Activated T-cell treated with anti-CD3 and anti-CD28 coated beads for 48 hours (primary cell): ENCODE measurements around the gene ZNF573.

ENCODE experiments used
- DNase-seq: peaks from one replicate; pipeline ENCODE4 v3.0.0-alpha.2; 2020; ENCODE audit warnings: low read depth

Gene ZNF573

DNA sequence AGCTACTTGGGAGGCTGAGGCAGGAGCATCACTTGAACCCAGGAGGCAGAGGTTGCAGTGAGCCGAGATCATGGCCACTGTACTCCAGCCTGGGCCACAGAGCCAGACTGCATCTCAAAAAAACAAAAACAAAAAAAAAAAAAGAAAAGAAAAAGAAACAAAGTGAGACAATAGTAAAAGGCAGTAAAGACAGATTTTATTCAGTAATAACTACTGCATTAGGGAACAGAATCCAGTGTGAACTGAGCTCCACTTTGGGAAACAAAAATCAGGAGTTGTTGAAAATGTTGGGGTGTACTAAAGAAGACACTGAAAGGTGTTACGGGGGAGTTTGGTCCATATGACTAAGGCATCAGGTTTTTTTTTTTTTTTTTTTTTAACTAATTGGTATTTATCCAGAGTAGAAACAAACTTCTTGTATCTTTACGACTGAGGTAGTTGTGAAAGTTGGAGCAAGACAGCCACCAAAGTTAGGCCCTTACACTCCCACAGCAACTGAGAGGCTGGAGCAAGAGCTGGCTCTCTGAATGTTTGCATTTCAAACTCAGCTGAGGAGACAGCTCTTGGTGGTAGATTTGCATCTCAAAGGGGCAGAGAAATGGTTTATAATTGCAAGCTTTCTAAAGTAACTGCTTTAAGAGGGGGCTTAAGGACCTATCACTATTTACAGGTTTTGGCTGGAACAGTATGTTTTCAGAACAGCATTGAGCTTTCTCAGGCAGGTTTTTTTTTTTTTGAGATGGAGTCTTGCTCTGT lies 84.1 kb downstream of the ZNF573 start:
- no peak for DNase-seq

DNA sequence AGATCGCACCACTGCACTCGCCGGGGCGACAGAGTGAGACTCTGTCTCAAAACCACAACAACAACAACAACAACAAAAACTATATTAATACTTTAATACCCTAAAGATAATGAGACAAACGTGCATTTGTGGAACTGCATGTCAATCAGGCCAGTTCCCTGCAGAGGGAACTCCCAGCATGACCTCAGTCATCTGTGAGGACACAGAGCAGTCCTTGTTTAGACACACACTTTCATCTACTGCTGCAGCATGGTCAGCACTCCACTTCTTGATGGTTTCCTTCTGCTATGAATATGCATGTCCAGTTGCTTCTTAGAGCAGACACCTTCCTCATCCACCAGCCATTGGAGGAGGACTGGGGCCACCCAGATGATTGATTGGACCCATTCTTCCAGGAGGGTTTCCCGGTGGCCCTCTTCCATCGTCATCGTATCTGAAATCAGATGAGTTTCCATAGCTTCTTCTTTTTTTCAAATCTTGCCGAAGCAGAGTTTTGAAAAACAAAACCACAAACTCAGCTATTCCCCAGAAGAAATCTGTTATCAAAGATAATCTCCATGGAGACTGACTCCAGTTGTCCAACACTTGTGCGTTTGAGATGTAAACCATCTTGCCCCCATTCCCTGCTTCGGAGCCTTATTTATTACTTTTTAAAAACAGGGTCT lies 86.3 kb downstream of the ZNF573 start:
- no peak for DNase-seq

DNA sequence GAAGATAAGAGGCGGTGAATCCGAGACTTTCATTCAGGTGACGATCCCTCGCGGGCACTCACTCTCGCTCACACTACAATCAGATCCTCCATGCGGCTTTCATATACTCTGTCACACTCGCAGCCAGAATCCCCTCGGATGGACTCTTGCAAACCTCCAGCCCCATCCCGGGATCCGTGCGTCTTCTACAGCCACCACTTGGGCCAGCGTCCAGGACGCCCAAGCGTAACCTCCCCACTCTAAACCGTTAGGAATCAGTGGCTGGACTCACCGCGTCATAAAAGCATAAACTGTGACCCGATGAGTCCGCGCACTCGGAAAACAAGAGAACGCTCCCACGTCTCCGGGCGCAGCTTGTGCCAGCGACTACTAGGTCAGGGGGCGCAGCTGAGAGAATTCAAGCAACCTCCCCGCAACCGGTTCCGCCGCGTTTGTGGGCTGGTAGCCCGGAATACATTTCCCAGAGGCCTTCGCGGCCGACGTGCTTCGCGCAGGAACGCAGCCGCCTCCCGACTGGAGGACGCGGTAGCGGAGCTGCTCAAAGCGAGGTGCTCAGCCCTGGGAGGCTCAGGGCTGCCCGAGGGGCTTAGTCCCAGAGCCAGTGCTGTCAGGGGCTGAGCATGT lies 87.4 kb downstream of the ZNF573 start:
- peak; percentile 70 for DNase-seq
